Vagina (tissue), 2 donors: ENCODE measurements around the gene SPOCK1. TPM values are rescaled to one million over a fixed set of nuclear protein-coding genes. Genes with fewer than 3 reads are reported as not detected.

Experiments used
- DNase-seq, 2 donors: peaks; one replicate each; pipeline ENCODE4 v3.0.0-alpha.2; 2017; ENCODE audit errors: extremely low spot score in 2 of 2
- H3K27ac ChIP-seq: fragments of 200-600 bp; sonication (generic); one replicate; pipeline ENCODE4 v1.5.1; 2019
- H3K27me3 ChIP-seq: fragments of 200-600 bp; sonication (generic); one replicate; pipeline ENCODE4 v1.5.1; 2019
- H3K36me3 ChIP-seq, 2 donors: fragments of 200-600 bp; sonication (generic); one replicate each; pipeline ENCODE4 v1.5.1; 2017 to 2019
- H3K4me1 ChIP-seq: fragments of 200-600 bp; sonication (generic); one replicate; pipeline ENCODE4 v1.5.1; 2019
- H3K4me3 ChIP-seq, 2 donors: fragments of 200-600 bp; sonication (generic); 1 replicate in 1 of 2; 2 replicates in 1 of 2; pipeline ENCODE4 v1.5.1; 2016 to 2019
- H3K9me3 ChIP-seq: fragments of 200-600 bp; sonication (generic); one replicate; pipeline ENCODE4 v1.5.1; 2019
- POLR2A ChIP-seq, 2 donors: fragments of 450-650 bp; IDR thresholded peaks; one replicate each; pipeline ENCODE4 v1.6.1; 2017; ENCODE audit warnings: antibody characterized with exemption in 2 of 2, mild to moderate bottlenecking in 2 of 2, moderate library complexity in 2 of 2
- POLR2AphosphoS5 ChIP-seq, 2 donors: sonication (generic); formaldehyde crosslinking; IDR thresholded peaks; one replicate each; pipeline ENCODE4 v1.9.0; 2017; ENCODE audit warnings: antibody characterized with exemption in 2 of 2, mild to moderate bottlenecking in 2 of 2, low read depth in 1 of 2; ENCODE audit not compliant: insufficient read depth in 1 of 2
- intact Hi-C: fragments of 100-400 bp; cut with DNase I; formaldehyde crosslinking; loops from one replicate; pipeline ENCODE4 v1.15.1; 2023
- total RNA-seq: library from RNA; depleted of rRNA; stranded (reverse); fragments of >200 nt; gene quantifications from one replicate; pipeline ENCODE4 v1.2.3, GENCODE V29; 2016
- TF ChIP-seq, protein P1 (sequence below), 3 experiments: fragments of 450-650 bp in 2 of 3; fragments of 200-600 bp in 1 of 3; sonication (generic) in 1 of 3; IDR thresholded peaks; one replicate each; pipeline ENCODE4 v1.5.1; 2017 to 2019; ENCODE audit warnings: antibody characterized with exemption in 3 of 3, mild to moderate bottlenecking in 2 of 3, moderate library complexity in 2 of 3

Gene SPOCK1
- total RNA-seq, 1 donor from 2014 or later = 70.7 TPM

GRCh38 chr5:137032929-137033328, 466.2 kb downstream of the SPOCK1 start:
- no peaks in the 10 kb centered on the region for H3K27me3 ChIP-seq

GRCh38 chr5:137027758-137028157, 471.4 kb downstream of the SPOCK1 start:
- TF ChIP-seq POLR2AphosphoS5 (IDR thresholded peaks at IDR 0.05; ENCODE audit: insufficient read depth in 1 of 2, low read depth in 1 of 2) (no peak), POLR2A (IDR thresholded peaks at IDR 0.05) (no peak)
- TF ChIP-seq, protein P1, sequence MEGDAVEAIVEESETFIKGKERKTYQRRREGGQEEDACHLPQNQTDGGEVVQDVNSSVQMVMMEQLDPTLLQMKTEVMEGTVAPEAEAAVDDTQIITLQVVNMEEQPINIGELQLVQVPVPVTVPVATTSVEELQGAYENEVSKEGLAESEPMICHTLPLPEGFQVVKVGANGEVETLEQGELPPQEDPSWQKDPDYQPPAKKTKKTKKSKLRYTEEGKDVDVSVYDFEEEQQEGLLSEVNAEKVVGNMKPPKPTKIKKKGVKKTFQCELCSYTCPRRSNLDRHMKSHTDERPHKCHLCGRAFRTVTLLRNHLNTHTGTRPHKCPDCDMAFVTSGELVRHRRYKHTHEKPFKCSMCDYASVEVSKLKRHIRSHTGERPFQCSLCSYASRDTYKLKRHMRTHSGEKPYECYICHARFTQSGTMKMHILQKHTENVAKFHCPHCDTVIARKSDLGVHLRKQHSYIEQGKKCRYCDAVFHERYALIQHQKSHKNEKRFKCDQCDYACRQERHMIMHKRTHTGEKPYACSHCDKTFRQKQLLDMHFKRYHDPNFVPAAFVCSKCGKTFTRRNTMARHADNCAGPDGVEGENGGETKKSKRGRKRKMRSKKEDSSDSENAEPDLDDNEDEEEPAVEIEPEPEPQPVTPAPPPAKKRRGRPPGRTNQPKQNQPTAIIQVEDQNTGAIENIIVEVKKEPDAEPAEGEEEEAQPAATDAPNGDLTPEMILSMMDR (IDR thresholded peaks at IDR 0.05) = no peak
- H3K27me3 ChIP-seq = no peaks in the 10 kb centered on the region
- H3K27ac ChIP-seq = no peak overlapping the region
- peaks cover 6% of the 10 kb centered on the region for H3K4me1 ChIP-seq
- no peak overlapping the region for H3K4me3 ChIP-seq
- DNase-seq = no peak
- intact Hi-C loops = no loop called here
- H3K36me3 ChIP-seq = no peaks in the 10 kb centered on the region
- no peaks in the 10 kb centered on the region for H3K9me3 ChIP-seq

More at GRCh38 chr5:137032929-137033328, 466.2 kb downstream of the SPOCK1 start:
- Histone ChIP-seq H3K9me3 (no peaks in the 10 kb centered on the region), H3K4me1 (no peaks in the 10 kb centered on the region), H3K36me3 (no peaks in the 10 kb centered on the region), H3K27ac (no peak overlapping the region), H3K4me3 (no peak overlapping the region)
- intact Hi-C loops = no loop called here
- TF ChIP-seq, protein P1 (IDR thresholded peaks at IDR 0.05) = no peak
- no peak for TF ChIP-seq POLR2AphosphoS5 (IDR thresholded peaks at IDR 0.05; ENCODE audit: insufficient read depth in 1 of 2, low read depth in 1 of 2)
- no peak for TF ChIP-seq POLR2A (IDR thresholded peaks at IDR 0.05)
- DNase-seq = no peak

GRCh38 chr5:137026296-137026695, 472.8 kb downstream of the SPOCK1 start:
- Histone ChIP-seq H3K4me3 (no peak overlapping the region), H3K27me3 (no peaks in the 10 kb centered on the region), H3K36me3 (no peaks in the 10 kb centered on the region), H3K4me1 (peaks cover 11% of the 10 kb centered on the region), H3K27ac (no peak overlapping the region), H3K9me3 (no peaks in the 10 kb centered on the region)
- DNase-seq = no peak
- TF ChIP-seq POLR2A (IDR thresholded peaks at IDR 0.05) (no peak), POLR2AphosphoS5 (IDR thresholded peaks at IDR 0.05; ENCODE audit: insufficient read depth in 1 of 2, low read depth in 1 of 2) (no peak)
- TF ChIP-seq, protein P1 (IDR thresholded peaks at IDR 0.05) = no peak
- intact Hi-C loops = no loop called here

GRCh38 chr5:137024044-137024443, 475.1 kb downstream of the SPOCK1 start:
- intact Hi-C loops = no loop called here
- H3K4me3 ChIP-seq = no peak overlapping the region
- no peak for DNase-seq
- H3K4me1 ChIP-seq = peaks cover 11% of the 10 kb centered on the region
- H3K9me3 ChIP-seq = no peaks in the 10 kb centered on the region
- no peaks in the 10 kb centered on the region for H3K36me3 ChIP-seq
- no peak for TF ChIP-seq POLR2A (IDR thresholded peaks at IDR 0.05)
- no peaks in the 10 kb centered on the region for H3K27me3 ChIP-seq
- H3K27ac ChIP-seq = no peak overlapping the region

- Histone ChIP-seq H3K36me3 (no peaks in the 10 kb centered on the region), H3K4me1 (peaks cover 11% of the 10 kb centered on the region), H3K4me3 (no peak overlapping the region), H3K27ac (no peak overlapping the region), H3K9me3 (no peaks in the 10 kb centered on the region), H3K27me3 (no peaks in the 10 kb centered on the region)
- no peak for DNase-seq
- TF ChIP-seq POLR2AphosphoS5 (IDR thresholded peaks at IDR 0.05; ENCODE audit: insufficient read depth in 1 of 2, low read depth in 1 of 2) (no peak), POLR2A (IDR thresholded peaks at IDR 0.05) (no peak)
- TF ChIP-seq, protein P1 (IDR thresholded peaks at IDR 0.05) = no peak
- intact Hi-C loops = no loop called here
Measured at GRCh38 chr5:137023371-137023770, 475.8 kb downstream of the SPOCK1 start.
